Breast epithelium (tissue), 4 donors: ENCODE data around the gene MAPK8. TPM values are rescaled to one million over a fixed set of nuclear protein-coding genes. Genes with fewer than 3 reads are reported as not detected.

Source experiments
- DNase-seq, 2 donors: peaks; one replicate each; pipeline ENCODE4 v3.0.0-alpha.2; 2019; ENCODE audit warnings: low spot score in 2 of 2
- H3K27ac ChIP-seq, 2 donors: fragments of 200-600 bp; sonication (generic) in 1 of 2; one replicate each; pipeline ENCODE4 v1.5.1; 2016 to 2019; ENCODE audit warnings: mild to moderate bottlenecking in 1 of 2
- H3K27me3 ChIP-seq, 2 donors: fragments of 200-600 bp; sonication (generic) in 1 of 2; one replicate each; pipeline versions ENCODE4 v1.5.1 to v1.6.0; 2017 to 2019; ENCODE audit warnings: control low read depth in 1 of 2, mild to moderate bottlenecking in 1 of 2
- H3K36me3 ChIP-seq: fragments of 200-600 bp; one replicate; pipeline ENCODE4 v1.5.1; 2019
- H3K4me1 ChIP-seq, 2 donors: fragments of 200-600 bp; sonication (generic); one replicate each; pipeline ENCODE4 v1.5.1; 2016 to 2019; ENCODE audit warnings: control low read depth in 1 of 2
- H3K4me3 ChIP-seq, 3 donors: fragments of 200-600 bp; sonication (generic); 1 replicate in 2 of 3; 2 replicates in 1 of 3; pipeline ENCODE4 v1.5.1; 2016 to 2019; ENCODE audit warnings: mild to moderate bottlenecking in 3 of 3, moderate library complexity in 2 of 3
- H3K9me3 ChIP-seq, 2 donors: fragments of 200-600 bp; sonication (generic) in 1 of 2; one replicate each; pipeline ENCODE4 v1.5.1; 2016 to 2019; ENCODE audit warnings: control low read depth in 1 of 2
- CTCF ChIP-seq, 3 donors: fragments of 450-650 bp; IDR thresholded peaks; one replicate each; pipeline ENCODE4 v1.5.1; 2016 to 2017; ENCODE audit warnings: antibody characterized with exemption in 3 of 3, mild to moderate bottlenecking in 3 of 3, moderate library complexity in 3 of 3
- POLR2A ChIP-seq: fragments of 450-650 bp; IDR thresholded peaks from one replicate; pipeline ENCODE4 v1.6.1; 2016; ENCODE audit warnings: antibody characterized with exemption, mild to moderate bottlenecking, moderate library complexity
- POLR2AphosphoS5 ChIP-seq, 3 donors: sonication (generic); formaldehyde crosslinking; IDR thresholded peaks; one replicate each; pipeline ENCODE4 v1.6.1; 2017; ENCODE audit warnings: antibody characterized with exemption in 3 of 3
- intact Hi-C: fragments of 100-400 bp; cut with DNase I; formaldehyde crosslinking; loops from one replicate; pipeline ENCODE4 v1.15.1; 2023; ENCODE audit warnings: low total_unique reads
- total RNA-seq, 3 donors: library from RNA; depleted of rRNA; stranded (reverse); fragments of >200 nt; gene quantifications; one replicate each; pipeline ENCODE4 v1.1.0, GENCODE V29; 2016

MAPK8 gene
- total RNA-seq, 3 donors from 2014 or later, result 52.5 to 108 (median 74.1) TPM

- no peak for TF ChIP-seq CTCF (IDR thresholded peaks at IDR 0.05)
- TF ChIP-seq POLR2AphosphoS5 (IDR thresholded peaks at IDR 0.05), result no peak
- TF ChIP-seq POLR2A, result no peak
- no peaks in the 10 kb centered on the region for H3K27me3 ChIP-seq
- DNase-seq, result peak; percentile 91 to 93
- H3K4me3 ChIP-seq, result peak overlapping the region in 2 of 3 donors; percentile 9 to 10
- H3K36me3 ChIP-seq, result no peaks in the 10 kb centered on the region
- peaks cover 0 to 7% of the 10 kb centered on the region in 2 donors for H3K4me1 ChIP-seq
- intact Hi-C loops, result no loop called here
- H3K9me3 ChIP-seq, result peaks cover 0 to 5% of the 10 kb centered on the region in 2 donors
- H3K27ac ChIP-seq, result peak overlapping the region; percentile 76 to 78
These were observed 18.8 kb upstream of the MAPK8 start for GRCh38 chr10:48287417-48288391.

GRCh38 chr10:48288661-48289060 lies 17.8 kb upstream of the MAPK8 start:
- intact Hi-C loops, result no loop called here
- no peak for TF ChIP-seq POLR2A
- H3K9me3 ChIP-seq, result peaks cover 0 to 5% of the 10 kb centered on the region in 2 donors
- peaks cover 0 to 7% of the 10 kb centered on the region in 2 donors for H3K4me1 ChIP-seq
- no peak for DNase-seq
- H3K36me3 ChIP-seq, result no peaks in the 10 kb centered on the region
- H3K27ac ChIP-seq, result peak overlapping the region; percentile 76 to 78
- no peaks in the 10 kb centered on the region for H3K27me3 ChIP-seq
- H3K4me3 ChIP-seq, result peak overlapping the region in 2 of 3 donors; percentile 9 to 10

- Histone ChIP-seq H3K27me3 (no peaks in the 10 kb centered on the region), H3K36me3 (no peaks in the 10 kb centered on the region), H3K27ac (peak overlapping the region; percentile 76 to 78), H3K4me3 (no peak overlapping the region), H3K9me3 (no peaks in the 10 kb centered on the region), H3K4me1 (peaks cover 0 to 7% of the 10 kb centered on the region in 2 donors)
- DNase-seq, result peak in 1 of 2 donors; percentile 29
- TF ChIP-seq CTCF (IDR thresholded peaks at IDR 0.05) (peak; percentile 60 to 77 (median 66)), POLR2A (no peak)
- intact Hi-C loops, result no loop called here
These were observed 16.8 kb upstream of the MAPK8 start for GRCh38 chr10:48289501-48290238.

GRCh38 chr10:48290286-48290685 lies 16.2 kb upstream of the MAPK8 start:
- TF ChIP-seq POLR2AphosphoS5 (IDR thresholded peaks at IDR 0.05), result no peak
- no peak for TF ChIP-seq CTCF (IDR thresholded peaks at IDR 0.05)
- TF ChIP-seq POLR2A, result no peak
- Histone ChIP-seq H3K36me3 (no peaks in the 10 kb centered on the region), H3K4me1 (peaks cover 0 to 7% of the 10 kb centered on the region in 2 donors), H3K4me3 (no peak overlapping the region), H3K9me3 (no peaks in the 10 kb centered on the region), H3K27me3 (no peaks in the 10 kb centered on the region), H3K27ac (no peak overlapping the region)
- intact Hi-C loops, result no loop called here
- DNase-seq, result no peak

GRCh38 chr10:48291190-48291589 lies 15.3 kb upstream of the MAPK8 start:
- no peak overlapping the region for H3K4me3 ChIP-seq
- DNase-seq, result no peak
- H3K27me3 ChIP-seq, result no peaks in the 10 kb centered on the region
- H3K27ac ChIP-seq, result no peak overlapping the region
- peaks cover 0 to 7% of the 10 kb centered on the region in 2 donors for H3K4me1 ChIP-seq
- no peak for TF ChIP-seq POLR2A
- no peak for TF ChIP-seq CTCF (IDR thresholded peaks at IDR 0.05)
- no peak for TF ChIP-seq POLR2AphosphoS5 (IDR thresholded peaks at IDR 0.05)
- intact Hi-C loops, result no loop called here
- no peaks in the 10 kb centered on the region for H3K9me3 ChIP-seq
- no peaks in the 10 kb centered on the region for H3K36me3 ChIP-seq
